NCI-H2081 treated with DMSO at 0.1 percent for 48 hours (cell line): ENCODE results near the gene MMP24.

ENCODE experiments used
- DNase-seq: peaks from one replicate; lab custom pipeline; 2025; lab: John Stamatoyannopoulos, UW

The MMP24 gene

GRCh38 chr20:35293303-35294292 lies 67.1 kb downstream of the MMP24 start:
- DNase-seq, result no peak

- no peak for DNase-seq
These were observed 67.8 kb downstream of the MMP24 start for GRCh38 chr20:35294293-35294685.

- DNase-seq, result no peak
These were observed 68.6 kb downstream of the MMP24 start for GRCh38 chr20:35295058-35295457.

- no peak for DNase-seq
These were observed 69.2 kb downstream of the MMP24 start for GRCh38 chr20:35295674-35296073.

GRCh38 chr20:35296101-35296554 lies 69.6 kb downstream of the MMP24 start:
- DNase-seq, result no peak

GRCh38 chr20:35297155-35297554 lies 70.7 kb downstream of the MMP24 start:
- DNase-seq, result no peak

- DNase-seq, result no peak
These were observed 71.2 kb downstream of the MMP24 start for GRCh38 chr20:35297740-35298139.

GRCh38 chr20:35298264-35298663 lies 71.8 kb downstream of the MMP24 start:
- DNase-seq, result no peak

- no peak for DNase-seq
These were observed 73.3 kb downstream of the MMP24 start for GRCh38 chr20:35299780-35300179.

- no peak for DNase-seq
These were observed 74.2 kb downstream of the MMP24 start for GRCh38 chr20:35300469-35301262.

- no peak for DNase-seq
These were observed 74.9 kb downstream of the MMP24 start for GRCh38 chr20:35301426-35301825.

GRCh38 chr20:35302421-35303335 lies 76.2 kb downstream of the MMP24 start:
- no peak for DNase-seq

GRCh38 chr20:35303382-35303734 lies 76.9 kb downstream of the MMP24 start:
- DNase-seq, result no peak

- peak; percentile 68 for DNase-seq
These were observed 77.4 kb downstream of the MMP24 start for GRCh38 chr20:35303735-35304491.

GRCh38 chr20:35304956-35305355 lies 78.5 kb downstream of the MMP24 start:
- DNase-seq, result no peak

- DNase-seq, result no peak
These were observed 79.4 kb downstream of the MMP24 start for GRCh38 chr20:35305682-35306556.

GRCh38 chr20:35306931-35307517 lies 80.5 kb downstream of the MMP24 start:
- no peak for DNase-seq

- DNase-seq, result peak; percentile 35
These were observed 81.5 kb downstream of the MMP24 start for GRCh38 chr20:35307666-35308653.
